Gastrocnemius medialis (tissue), 4 donors: Measurements from ENCODE around the gene COX10.

Experiments used
- POLR2A ChIP-seq, 2 donors: fragments of 450-650 bp; IDR thresholded peaks; one replicate each; pipeline ENCODE4 v1.6.1; 2017; ENCODE audit warnings: antibody characterized with exemption in 2 of 2, mild to moderate bottlenecking in 2 of 2, moderate library complexity in 2 of 2
- TF ChIP-seq, protein P1 (sequence below), 5 experiments: fragments of 450-650 bp in 3 of 5; fragments of 200-600 bp in 2 of 5; sonication (generic) in 2 of 5; IDR thresholded peaks in 4 of 5; conservative IDR thresholded peaks in 1 of 5; 1 replicate in 4 of 5; 2 replicates in 1 of 5; pipeline ENCODE4 v1.5.1; 2016 to 2019; ENCODE audit warnings: antibody characterized with exemption in 5 of 5, mild to moderate bottlenecking in 3 of 5, moderate library complexity in 3 of 5

DNA sequence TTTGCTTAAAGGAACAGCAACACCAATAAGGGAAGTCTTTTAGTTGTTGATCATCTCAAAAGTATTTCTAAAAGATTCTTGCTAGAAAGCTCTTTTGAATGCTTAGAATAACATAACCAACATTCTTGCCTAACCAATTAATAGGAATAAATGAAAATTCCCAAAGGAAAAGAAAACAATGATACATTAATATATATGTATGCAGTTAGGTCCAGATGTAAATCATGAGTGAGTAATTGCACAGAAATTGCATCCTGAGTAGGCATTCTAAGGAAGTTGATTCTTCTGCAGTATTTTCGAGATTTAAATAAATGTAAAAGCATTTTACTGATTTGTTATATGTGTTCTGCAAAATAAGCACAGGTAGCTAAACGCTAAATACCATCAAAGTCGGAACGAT lies 22.1 kb downstream of the COX10 start:
- TF ChIP-seq, protein P1, sequence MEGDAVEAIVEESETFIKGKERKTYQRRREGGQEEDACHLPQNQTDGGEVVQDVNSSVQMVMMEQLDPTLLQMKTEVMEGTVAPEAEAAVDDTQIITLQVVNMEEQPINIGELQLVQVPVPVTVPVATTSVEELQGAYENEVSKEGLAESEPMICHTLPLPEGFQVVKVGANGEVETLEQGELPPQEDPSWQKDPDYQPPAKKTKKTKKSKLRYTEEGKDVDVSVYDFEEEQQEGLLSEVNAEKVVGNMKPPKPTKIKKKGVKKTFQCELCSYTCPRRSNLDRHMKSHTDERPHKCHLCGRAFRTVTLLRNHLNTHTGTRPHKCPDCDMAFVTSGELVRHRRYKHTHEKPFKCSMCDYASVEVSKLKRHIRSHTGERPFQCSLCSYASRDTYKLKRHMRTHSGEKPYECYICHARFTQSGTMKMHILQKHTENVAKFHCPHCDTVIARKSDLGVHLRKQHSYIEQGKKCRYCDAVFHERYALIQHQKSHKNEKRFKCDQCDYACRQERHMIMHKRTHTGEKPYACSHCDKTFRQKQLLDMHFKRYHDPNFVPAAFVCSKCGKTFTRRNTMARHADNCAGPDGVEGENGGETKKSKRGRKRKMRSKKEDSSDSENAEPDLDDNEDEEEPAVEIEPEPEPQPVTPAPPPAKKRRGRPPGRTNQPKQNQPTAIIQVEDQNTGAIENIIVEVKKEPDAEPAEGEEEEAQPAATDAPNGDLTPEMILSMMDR (IDR thresholded peaks at IDR 0.05 in 4 of 5, conservative IDR thresholded peaks at IDR 0.05 in 1 of 5) = no peak
- no peak for TF ChIP-seq POLR2A (IDR thresholded peaks at IDR 0.05)
